RPMI7951 (cell line): ENCODE measurements around the gene TMC2. TPM values are rescaled to one million over a fixed set of nuclear protein-coding genes. Genes with fewer than 3 reads are reported as not detected.

Experiments
- DNase-seq: peaks from one replicate; pipeline ENCODE4 v3.0.0-alpha.2; 2012; ENCODE audit warnings: low read depth
- total RNA-seq: library from RNA; depleted of rRNA; stranded (reverse); fragments of >200 nt; shearing (Covaris generic); gene quantifications from 2 replicates; pipeline ENCODE4 v1.2.3, GENCODE V29; 2014

The TMC2 gene
- total RNA-seq, 1 experiment from 2014 or later = not detected

DNA sequence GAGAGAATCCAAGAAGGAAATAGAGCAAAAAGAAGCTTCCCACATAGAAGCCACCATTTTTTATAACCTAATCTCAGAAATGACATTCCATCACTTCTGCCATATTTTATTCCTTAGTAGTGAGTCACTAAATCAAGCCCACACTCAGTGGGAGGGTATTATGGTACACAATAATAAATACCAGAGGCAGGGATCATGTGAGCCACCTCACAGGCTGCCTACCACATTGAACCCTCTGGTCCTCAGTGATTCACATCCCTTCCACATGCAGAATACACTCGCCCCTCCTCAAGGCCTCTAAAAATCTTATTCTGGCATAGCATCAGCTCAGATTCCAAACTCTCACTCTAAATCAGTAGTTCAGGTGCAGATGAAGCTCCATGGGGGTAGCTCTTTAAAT, 49.4 kb downstream of the TMC2 start:
- peak; percentile 52 for DNase-seq

GRCh38 chr20:2593756-2594155, 57.4 kb downstream of the TMC2 start:
- DNase-seq = no peak

GRCh38 chr20:2595076-2595475, 58.7 kb downstream of the TMC2 start:
- DNase-seq = no peak

DNA sequence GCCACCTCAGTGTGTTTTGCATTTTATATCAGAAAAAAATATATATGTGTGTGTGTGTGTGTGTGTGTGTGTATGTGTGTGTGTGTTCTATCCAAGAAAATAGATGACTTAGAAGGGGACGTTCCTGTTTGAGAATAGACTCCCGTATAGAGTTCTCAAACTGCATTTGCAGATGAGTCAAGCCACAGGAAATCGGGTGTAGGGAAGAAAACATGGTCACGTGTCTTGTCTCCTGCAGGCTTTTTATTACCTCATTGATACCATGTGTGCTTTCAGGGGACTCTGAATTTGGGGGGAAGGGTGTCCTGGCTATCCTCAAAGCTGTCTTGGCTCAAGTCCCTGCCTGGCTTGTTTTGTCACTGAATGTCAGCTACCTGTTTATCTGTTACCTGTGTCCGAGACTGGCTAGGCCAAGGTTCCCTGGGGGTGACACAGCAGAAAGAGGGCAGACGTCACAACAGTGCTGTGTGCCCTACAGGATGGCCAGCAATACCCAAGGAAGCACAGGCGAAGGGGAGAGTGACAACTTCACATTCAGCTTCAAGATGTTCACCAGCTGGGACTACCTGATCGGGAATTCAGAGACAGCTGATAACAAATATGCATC, 60.4 kb downstream of the TMC2 start:
- DNase-seq = peak; percentile 28

DNA sequence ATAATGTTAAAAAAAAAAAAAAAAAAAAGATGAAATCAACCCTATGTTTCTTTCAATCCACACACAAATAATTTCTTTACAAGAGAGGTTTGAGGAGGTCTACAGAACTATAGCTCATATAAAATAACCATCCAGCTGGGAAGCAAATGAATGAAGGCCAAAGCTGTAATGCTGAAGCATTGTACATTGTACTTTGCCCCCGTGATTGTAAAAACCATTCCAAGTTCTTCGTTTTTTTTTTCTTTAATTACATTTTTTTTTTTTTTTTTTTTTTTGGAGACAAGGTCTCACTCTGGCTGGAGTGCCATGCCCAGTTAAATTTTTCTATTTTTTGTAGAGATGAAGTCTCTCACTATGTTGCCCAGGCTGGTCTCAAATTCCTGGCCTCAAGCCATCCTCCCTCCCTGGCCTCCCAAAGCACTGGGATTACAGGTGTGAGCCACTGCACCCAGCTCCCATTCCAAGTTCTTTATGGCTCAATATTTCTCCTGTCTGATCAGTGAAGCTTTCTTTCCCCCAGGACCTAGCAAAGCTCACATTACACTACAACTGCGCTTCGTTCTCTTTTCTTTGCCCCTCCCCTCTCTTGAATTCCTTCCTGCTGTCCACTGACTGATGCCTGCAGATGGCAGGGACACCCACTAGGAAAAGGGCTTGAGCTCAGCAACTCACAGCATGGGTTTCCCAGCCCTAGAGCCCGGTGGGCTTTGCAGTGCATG, 63.1 kb downstream of the TMC2 start:
- peak; percentile 26 for DNase-seq

- DNase-seq = no peak
These were observed 65.8 kb downstream of the TMC2 start for GRCh38 chr20:2602046-2602735.

- no peak for DNase-seq
These were observed 66.4 kb downstream of the TMC2 start for GRCh38 chr20:2602746-2603145.

- no peak for DNase-seq
These were observed 67.6 kb downstream of the TMC2 start for GRCh38 chr20:2603816-2604505.

DNA sequence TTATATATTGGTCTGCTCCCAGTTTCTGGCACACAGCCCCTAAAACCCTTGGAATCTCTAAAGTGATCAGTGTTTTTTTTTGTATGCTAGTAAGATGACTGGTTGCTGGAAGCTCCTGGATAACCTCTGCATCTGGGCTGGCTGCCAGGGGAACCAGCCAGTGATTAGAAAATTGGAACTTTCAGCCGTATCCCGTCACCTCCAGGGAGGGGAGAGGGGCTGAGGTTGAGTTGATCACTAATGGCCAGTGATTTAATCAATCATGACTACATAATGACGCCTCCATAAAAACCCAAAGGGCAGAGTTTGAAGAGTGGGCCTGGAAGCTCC, 68.1 kb downstream of the TMC2 start:
- no peak for DNase-seq

DNA sequence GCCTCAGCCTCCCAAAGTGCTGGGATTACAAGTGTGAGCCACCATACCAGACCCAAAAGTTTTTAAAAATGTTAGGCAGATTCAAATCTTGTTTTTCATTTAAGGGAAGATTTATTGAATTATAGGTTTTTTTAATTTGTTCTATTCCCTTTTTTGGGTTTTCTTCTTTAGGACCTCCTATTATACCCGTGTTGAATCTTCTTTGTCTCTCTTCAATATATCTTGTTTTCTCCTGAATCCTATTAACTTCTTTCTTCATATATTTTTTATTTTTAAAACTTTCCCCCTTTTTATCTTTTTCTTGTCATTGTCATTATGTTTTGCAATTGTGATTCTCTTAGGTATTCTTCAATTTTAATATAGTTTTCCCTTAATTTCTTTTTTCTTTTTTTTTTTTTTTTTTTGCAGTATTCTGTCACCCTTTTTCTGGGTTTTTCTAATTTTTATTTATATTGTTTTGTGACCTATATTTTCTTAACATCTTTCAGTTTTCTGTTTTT, 70.2 kb downstream of the TMC2 start:
- no peak for DNase-seq

DNA sequence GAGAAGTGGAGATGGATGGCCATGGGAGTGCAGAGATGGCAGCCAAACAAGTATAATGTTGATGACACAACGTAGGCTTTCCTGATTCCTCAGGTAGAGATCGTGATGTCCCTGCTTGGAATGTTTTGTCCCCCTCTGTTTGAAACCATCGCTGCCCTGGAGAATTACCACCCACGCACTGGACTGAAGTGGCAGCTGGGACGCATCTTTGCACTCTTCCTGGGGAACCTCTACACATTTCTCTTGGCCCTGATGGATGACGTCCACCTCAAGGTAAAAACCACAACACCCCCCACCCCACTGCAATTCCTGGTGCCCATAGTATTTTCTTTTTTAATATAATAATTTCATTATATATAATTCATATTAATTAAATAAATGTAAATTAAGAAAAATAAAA, 74.0 kb downstream of the TMC2 start:
- DNase-seq = no peak

DNA sequence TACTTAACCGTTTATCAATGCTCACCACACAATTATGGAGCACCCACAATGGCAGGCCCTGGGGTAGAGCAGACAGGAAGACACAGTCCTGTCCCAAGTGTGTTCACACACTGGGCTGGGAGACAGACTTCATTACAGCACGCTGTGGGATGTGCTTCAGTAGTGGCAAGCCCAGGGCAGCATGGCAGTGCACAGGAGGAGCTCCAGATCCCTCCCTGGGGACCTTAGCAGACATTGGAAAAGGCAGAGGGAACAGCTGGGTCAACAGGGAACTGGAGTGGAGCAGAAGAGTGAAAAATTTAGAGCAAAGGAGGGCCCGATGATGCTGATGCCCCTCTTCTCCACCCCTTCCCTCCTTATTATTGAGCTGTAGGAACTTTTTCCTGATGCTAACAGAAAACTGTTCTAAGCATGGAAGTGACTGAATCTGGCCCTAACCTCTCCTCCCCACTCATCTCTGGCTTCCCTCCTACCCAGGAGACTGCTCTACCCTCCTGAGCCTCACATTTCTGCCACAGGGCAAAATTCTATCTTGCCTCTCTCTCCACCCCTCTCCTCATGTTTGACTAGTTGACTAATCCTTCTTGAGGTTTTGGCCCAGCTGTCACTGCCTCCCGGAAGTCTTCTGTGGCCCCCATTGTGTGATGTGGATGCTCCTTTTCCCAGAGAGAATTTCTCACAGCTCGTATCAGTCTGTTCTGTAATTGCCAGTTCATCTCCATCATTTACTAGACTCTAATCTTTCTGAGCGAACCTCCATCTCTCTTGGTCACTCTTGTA, 74.8 kb downstream of the TMC2 start:
- peak; percentile 55 for DNase-seq

GRCh38 chr20:2612073-2612472, 75.7 kb downstream of the TMC2 start:
- DNase-seq = no peak

DNA sequence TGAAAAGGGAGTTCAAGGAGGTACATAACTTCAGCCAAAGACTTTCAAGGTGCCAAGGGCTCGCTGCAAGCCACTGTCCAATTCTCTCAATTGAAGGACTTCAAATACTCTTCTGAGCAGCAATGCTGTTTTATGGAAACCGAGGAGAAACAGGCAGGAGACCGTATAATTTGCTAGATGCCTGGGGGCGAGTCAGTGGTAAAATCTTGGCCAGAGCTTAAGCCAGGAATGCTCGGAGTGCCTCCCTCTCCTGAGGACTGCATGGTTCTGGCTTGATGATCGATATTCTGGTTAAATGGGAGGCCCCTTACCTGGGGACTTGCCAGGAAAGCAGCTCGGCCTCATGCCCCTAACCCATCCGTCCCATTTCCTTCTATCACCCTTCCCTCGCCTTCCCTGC, 80.3 kb downstream of the TMC2 start:
- DNase-seq = peak; percentile 67

GRCh38 chr20:2617099-2617714, 80.8 kb downstream of the TMC2 start:
- peak; percentile 32 for DNase-seq

GRCh38 chr20:2618815-2619214, 82.4 kb downstream of the TMC2 start:
- DNase-seq = no peak

DNA sequence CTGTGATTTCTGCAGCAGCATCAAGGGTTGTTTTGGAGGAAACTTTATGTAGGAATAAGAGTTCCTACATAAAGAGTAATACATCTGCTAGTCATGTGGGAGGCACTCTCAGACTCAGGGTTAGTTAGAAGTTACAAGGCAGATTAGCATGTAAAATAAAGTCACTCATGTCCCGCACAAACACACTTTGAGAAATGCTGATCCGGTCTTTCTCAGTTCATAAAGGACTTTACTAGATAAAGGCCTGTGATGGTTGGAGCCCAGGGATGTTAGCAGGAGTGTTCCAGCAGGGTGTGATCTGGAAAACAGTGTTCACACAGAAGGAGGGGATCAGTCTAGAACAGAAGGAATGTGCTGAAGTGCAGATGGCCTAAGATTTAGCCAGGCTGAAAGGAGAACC, 83.0 kb downstream of the TMC2 start:
- DNase-seq = no peak

- peak; percentile 86 for DNase-seq
These were observed 83.7 kb downstream of the TMC2 start for GRCh38 chr20:2619961-2620595.

DNA sequence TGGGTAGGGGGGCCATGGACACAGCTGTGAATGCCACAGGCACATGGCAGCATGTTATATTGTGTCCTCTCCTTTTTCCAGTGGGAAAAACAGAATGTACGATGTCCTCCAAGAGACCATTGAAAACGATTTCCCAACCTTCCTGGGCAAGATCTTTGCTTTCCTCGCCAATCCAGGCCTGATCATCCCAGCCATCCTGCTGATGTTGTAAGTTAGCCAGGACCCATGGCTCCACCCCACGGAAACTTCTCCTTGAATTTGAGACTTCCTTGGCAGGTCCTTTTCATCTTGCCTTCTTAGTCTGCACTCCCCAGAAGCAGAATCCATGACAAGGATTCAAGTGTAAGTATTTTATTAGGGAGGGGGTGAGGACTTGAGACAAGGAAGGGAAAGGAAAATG, 87.8 kb downstream of the TMC2 start:
- DNase-seq = no peak

GRCh38 chr20:2625062-2625461, 88.7 kb downstream of the TMC2 start:
- no peak for DNase-seq
